ENCODE measurements around the gene MPZL2. TPM values are rescaled to one million over a fixed set of nuclear protein-coding genes. Genes with fewer than 3 reads are reported as not detected.

MPZL2 gene
- total and polyA plus RNA-seq, 2 experiments from 2014 or later: 2.6 to 4.2 TPM

- TF ChIP-seq, protein P1, sequence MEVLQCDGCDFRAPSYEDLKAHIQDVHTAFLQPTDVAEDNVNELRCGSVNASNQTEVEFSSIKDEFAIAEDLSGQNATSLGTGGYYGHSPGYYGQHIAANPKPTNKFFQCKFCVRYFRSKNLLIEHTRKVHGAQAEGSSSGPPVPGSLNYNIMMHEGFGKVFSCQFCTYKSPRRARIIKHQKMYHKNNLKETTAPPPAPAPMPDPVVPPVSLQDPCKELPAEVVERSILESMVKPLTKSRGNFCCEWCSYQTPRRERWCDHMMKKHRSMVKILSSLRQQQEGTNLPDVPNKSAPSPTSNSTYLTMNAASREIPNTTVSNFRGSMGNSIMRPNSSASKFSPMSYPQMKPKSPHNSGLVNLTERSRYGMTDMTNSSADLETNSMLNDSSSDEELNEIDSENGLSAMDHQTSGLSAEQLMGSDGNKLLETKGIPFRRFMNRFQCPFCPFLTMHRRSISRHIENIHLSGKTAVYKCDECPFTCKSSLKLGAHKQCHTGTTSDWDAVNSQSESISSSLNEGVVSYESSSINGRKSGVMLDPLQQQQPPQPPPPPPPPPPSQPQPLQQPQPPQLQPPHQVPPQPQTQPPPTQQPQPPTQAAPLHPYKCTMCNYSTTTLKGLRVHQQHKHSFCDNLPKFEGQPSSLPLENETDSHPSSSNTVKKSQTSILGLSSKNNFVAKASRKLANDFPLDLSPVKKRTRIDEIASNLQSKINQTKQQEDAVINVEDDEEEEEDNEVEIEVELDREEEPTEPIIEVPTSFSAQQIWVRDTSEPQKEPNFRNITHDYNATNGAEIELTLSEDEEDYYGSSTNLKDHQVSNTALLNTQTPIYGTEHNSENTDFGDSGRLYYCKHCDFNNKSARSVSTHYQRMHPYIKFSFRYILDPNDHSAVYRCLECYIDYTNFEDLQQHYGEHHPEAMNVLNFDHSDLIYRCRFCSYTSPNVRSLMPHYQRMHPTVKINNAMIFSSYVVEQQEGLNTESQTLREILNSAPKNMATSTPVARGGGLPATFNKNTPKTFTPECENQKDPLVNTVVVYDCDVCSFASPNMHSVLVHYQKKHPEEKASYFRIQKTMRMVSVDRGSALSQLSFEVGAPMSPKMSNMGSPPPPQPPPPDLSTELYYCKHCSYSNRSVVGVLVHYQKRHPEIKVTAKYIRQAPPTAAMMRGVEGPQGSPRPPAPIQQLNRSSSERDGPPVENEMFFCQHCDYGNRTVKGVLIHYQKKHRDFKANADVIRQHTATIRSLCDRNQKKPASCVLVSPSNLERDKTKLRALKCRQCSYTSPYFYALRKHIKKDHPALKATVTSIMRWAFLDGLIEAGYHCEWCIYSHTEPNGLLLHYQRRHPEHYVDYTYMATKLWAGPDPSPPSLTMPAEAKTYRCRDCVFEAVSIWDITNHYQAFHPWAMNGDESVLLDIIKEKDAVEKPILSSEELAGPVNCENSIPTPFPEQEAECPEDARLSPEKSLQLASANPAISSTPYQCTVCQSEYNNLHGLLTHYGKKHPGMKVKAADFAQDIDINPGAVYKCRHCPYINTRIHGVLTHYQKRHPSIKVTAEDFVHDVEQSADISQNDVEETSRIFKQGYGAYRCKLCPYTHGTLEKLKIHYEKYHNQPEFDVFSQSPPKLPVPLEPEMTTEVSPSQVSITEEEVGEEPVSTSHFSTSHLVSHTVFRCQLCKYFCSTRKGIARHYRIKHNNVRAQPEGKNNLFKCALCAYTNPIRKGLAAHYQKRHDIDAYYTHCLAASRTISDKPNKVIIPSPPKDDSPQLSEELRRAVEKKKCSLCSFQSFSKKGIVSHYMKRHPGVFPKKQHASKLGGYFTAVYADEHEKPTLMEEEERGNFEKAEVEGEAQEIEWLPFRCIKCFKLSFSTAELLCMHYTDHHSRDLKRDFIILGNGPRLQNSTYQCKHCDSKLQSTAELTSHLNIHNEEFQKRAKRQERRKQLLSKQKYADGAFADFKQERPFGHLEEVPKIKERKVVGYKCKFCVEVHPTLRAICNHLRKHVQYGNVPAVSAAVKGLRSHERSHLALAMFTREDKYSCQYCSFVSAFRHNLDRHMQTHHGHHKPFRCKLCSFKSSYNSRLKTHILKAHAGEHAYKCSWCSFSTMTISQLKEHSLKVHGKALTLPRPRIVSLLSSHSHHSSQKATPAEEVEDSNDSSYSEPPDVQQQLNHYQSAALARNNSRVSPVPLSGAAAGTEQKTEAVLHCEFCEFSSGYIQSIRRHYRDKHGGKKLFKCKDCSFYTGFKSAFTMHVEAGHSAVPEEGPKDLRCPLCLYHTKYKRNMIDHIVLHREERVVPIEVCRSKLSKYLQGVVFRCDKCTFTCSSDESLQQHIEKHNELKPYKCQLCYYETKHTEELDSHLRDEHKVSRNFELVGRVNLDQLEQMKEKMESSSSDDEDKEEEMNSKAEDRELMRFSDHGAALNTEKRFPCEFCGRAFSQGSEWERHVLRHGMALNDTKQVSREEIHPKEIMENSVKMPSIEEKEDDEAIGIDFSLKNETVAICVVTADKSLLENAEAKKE (CRISPR knock-in tag; IDR thresholded peaks at IDR 0.05): no peak
- TF ChIP-seq JUNB (IDR thresholded peaks at IDR 0.05; ENCODE audit: unreplicated experiment): no peak
- TF ChIP-seq, protein P2, sequence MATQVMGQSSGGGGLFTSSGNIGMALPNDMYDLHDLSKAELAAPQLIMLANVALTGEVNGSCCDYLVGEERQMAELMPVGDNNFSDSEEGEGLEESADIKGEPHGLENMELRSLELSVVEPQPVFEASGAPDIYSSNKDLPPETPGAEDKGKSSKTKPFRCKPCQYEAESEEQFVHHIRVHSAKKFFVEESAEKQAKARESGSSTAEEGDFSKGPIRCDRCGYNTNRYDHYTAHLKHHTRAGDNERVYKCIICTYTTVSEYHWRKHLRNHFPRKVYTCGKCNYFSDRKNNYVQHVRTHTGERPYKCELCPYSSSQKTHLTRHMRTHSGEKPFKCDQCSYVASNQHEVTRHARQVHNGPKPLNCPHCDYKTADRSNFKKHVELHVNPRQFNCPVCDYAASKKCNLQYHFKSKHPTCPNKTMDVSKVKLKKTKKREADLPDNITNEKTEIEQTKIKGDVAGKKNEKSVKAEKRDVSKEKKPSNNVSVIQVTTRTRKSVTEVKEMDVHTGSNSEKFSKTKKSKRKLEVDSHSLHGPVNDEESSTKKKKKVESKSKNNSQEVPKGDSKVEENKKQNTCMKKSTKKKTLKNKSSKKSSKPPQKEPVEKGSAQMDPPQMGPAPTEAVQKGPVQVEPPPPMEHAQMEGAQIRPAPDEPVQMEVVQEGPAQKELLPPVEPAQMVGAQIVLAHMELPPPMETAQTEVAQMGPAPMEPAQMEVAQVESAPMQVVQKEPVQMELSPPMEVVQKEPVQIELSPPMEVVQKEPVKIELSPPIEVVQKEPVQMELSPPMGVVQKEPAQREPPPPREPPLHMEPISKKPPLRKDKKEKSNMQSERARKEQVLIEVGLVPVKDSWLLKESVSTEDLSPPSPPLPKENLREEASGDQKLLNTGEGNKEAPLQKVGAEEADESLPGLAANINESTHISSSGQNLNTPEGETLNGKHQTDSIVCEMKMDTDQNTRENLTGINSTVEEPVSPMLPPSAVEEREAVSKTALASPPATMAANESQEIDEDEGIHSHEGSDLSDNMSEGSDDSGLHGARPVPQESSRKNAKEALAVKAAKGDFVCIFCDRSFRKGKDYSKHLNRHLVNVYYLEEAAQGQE (IDR thresholded peaks at IDR 0.05; ENCODE audit: unreplicated experiment): no peak
- TF ChIP-seq POLR2AphosphoS5 (IDR thresholded peaks at IDR 0.05; ENCODE audit: low read depth): no peak
- no peak for TF ChIP-seq STAT1 (IDR thresholded peaks at IDR 0.05; ENCODE audit: unreplicated experiment)
- TF ChIP-seq ZNF114 (CRISPR knock-in tag; IDR thresholded peaks at IDR 0.05): no peak
- TF ChIP-seq ETS1 (IDR thresholded peaks at IDR 0.05): no peak
- no peak for TF ChIP-seq NANOG (IDR thresholded peaks at IDR 0.05; ENCODE audit: borderline replicate concordance)
- no peak for TF ChIP-seq CTCF (conservative IDR thresholded peaks at IDR 0.05; ENCODE audit: low read depth in 2 of 2)
- TF ChIP-seq ZNF331 (CRISPR knock-in tag; IDR thresholded peaks at IDR 0.05; ENCODE audit: low read depth): no peak
Observed at GRCh38 chr11:118213781-118214180, 50.3 kb downstream of the MPZL2 start (continued).
